Raji (cell line): ENCODE results near the gene ZNF689.
A peak's percentile ranks its signal among the peaks of the same experiment; 100 is the strongest.

Experiments used
- POLR2A ChIP-seq: IDR thresholded peaks from 2 replicates; pipeline ENCODE4 v1.6.1; 2011; ENCODE audit warnings: low read depth, low read length, control low read depth; ENCODE audit not compliant: insufficient read depth

Gene ZNF689

DNA sequence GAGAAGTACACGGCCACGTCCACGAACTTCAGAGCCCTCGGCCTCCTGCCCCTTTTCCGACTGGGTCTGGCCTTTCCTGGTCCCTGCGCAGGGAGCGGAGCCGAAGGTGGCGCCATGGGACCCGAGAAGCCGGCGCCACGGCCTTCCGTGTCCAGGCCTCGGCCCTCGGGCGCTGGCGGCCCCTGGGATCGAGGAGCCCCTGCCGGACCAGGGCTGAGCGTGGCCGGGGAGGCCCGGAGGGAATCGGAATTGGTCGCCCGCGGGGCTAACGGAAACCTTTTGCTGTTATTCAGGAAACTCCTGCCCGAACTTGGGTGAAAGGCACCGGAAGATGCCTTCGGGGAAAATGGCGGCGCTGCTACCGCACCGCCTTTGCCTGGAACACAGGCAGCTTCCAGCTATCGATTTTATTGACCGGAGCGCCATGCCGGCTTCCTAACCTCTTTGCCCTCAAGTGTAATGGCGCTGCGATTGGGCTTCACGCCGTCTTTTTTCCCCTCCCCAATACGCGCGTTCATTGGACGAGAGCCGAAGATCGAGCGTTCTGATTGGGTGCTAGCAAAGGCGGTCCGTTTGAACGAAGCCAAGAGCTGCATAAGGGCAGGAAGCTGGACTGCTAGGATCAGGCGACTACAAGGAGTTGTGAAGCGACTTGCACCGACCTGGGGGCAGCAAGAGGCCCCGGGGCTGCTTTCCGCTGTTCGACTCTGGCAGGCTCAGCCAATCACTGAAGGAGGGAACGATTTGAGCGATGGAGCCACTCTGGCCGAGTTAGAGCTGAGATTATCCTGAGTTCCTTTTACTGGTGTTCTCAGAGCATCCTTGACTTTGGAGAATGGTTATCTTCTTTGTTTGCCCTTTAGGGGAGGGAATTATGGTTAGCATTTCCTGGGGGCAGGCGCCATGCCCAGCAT is at the start of gene ZNF689:
Gene ZNF689, minus strand, starts transcription at position 464 of the 914 bp plus-strand sequence. Its CDS starts 348 bp downstream, at position 116.
- peak; percentile 75 for TF ChIP-seq POLR2A

- TF ChIP-seq POLR2A = peak; percentile 33; the same call in 1 of the 2 replicates
Measured at GRCh38 chr16:30658731-30659506, 48.7 kb upstream of the ZNF689 start.

GRCh38 chr16:30657866-30658730 is 47.9 kb upstream of the ZNF689 start, which contains the start of gene FBRS:
FBRS (plus strand) TSS chr16:30658431; CDS start chr16:30659519, 1,088 bp downstream.
- peak; percentile 77 for TF ChIP-seq POLR2A

DNA sequence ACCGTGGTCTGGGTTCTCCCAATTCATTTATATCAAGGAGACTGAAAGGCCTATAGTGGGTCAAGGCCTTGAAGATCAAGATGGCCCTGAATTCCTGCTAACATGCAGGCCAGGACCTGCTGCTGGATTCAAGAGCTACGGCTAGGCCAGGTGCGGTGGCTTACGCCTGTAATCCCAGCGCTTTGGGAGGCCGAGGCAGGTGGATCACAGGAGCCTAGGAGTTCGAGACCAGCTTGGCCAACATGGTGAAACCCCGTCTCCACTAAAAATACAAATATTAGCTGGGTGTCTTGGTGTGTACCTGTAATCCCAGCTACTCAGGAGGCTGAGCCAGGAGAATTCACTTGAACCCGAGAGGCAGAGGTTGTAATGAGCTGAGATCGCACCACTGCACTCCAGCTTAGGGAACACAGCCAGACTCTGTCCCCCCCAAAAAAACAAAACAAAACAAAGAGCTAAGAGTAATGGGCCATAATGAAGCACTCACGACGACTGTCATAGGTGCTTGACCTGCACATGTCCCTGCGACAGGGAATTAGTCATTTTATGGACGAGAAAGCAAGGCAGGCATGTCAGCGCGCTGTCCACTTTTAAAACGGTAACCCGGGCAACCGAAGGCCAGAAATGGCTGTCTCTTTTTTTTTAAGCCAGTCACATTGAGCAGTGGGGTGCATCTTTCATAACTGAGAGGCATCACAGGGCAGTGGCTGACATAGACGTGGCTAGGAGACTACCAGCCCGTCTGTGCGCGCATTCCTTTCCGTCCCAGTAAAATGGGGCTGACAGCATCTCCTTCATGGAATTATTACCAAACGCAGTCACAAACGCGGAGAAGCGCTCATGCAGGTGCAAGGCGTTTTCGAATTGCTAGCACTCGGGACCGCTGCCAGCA is 47.0 kb upstream of the ZNF689 start:
- TF ChIP-seq POLR2A = no peak

DNA sequence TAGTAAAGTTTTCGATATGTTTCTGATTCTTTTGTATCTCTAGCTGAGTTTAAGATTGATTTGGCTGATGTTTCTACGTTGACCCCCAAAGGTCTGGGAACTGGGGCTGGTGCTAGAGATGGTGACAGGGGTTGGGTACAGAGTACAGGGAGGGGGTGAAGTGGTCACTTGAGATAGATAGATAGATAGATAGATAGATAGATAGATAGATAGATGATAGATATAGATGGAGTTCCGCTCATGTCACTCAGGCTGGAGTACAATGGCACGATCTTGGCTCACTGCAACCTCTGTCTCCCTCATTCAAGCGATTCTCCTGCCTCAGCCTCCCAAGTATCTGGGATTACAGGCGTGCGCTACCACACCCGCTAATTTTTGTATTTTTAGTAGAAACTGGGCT is 46.2 kb upstream of the ZNF689 start:
- no peak for TF ChIP-seq POLR2A

DNA sequence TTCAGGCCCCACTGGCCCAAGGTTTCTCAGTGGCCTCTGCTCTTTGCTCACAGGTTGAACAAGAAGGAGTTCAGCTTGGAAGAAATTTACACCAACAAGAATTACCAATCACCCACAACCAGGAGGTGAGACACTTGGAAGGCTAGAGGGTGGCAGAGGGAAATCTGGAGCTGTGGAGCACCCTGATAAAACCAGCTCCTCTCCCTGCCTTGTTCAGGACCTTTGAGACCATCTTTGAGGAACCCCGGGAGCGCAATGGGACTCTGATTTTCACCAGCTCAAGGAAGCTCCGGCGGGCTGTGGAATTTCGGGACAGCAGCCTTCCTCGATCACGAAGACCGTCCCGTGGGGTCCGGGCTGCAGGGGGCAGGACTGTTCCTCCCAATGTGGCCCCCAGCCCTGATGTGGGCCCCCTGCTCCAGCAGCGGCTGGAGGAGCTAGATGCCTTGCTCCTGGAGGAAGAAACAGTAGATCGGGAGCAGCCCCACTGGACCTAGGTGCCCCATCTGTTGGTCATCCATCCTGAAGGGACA is 45.7 kb upstream of the ZNF689 start:
- no peak for TF ChIP-seq POLR2A

- no peak for TF ChIP-seq POLR2A
Measured at GRCh38 chr16:30654856-30655255, 44.7 kb upstream of the ZNF689 start.

GRCh38 chr16:30652718-30653117 is 42.5 kb upstream of the ZNF689 start:
- TF ChIP-seq POLR2A = no peak

DNA sequence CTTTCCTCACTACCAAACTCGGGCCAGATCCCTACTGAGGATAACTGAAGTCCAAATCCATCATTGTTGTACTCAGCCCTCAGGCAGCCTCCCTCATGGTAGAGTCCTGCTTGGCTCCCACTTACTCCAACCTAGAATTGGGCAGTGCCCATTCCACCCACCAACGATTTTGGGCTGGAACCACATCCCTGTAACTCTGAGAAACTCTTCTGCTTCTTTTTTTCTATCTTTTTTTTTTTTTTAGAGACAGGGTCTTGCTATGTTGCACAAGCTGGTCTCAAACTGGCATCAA is 41.8 kb upstream of the ZNF689 start:
- no peak for TF ChIP-seq POLR2A

DNA sequence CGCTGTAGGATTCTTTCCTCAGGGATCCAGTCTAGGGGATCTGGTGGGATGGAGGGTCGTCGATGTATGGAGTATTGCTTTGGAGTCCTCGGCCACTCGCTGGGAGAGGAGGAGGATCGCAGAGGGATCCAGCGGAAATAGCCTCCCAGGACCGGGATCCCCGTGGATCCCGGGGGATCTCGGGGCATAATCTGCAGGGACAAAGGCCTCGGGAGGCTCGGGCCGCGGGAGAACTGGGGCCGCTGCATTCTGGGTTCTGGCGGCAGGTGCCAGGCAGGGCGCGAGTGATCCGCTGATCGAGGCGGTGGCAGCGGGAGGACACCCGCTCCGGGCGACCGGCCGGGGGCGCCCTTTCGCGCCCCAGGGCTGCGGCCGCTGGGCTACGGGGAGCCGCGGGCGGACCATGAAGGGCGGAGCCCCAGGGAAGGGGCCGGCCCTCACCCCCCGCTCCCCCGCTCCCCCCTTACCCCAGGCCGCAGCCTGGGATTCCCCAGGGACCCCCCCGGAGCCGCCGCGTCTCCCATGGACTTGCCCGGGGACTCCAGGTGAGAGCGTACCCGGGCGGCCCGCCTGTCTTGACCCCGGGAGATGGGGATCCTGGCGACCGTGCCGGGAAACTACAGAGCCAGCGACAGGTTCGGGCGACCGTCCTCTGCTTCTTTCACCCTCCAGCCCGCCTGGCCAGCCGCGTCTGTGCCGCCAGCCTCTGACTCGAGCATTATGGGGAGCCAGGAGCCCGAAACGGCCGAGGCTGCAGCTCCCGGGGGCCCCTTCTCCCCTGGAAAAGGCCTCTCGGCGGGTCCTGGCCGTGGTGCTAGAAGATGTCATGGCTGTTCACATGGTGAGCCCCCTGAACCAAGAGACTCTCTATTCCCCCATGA is 41.2 kb upstream of the ZNF689 start:
- TF ChIP-seq POLR2A = peak; percentile 53; the same call in 1 of the 2 replicates

GRCh38 chr16:30650369-30651123 is 40.4 kb upstream of the ZNF689 start, which contains the start of gene PRR14:
PRR14 (plus strand) TSS chr16:30650960; CDS start chr16:30651646, 686 bp downstream.
- TF ChIP-seq POLR2A = peak; percentile 66
